ENCODE results near the gene CELSR2.

CELSR2 gene

DNA sequence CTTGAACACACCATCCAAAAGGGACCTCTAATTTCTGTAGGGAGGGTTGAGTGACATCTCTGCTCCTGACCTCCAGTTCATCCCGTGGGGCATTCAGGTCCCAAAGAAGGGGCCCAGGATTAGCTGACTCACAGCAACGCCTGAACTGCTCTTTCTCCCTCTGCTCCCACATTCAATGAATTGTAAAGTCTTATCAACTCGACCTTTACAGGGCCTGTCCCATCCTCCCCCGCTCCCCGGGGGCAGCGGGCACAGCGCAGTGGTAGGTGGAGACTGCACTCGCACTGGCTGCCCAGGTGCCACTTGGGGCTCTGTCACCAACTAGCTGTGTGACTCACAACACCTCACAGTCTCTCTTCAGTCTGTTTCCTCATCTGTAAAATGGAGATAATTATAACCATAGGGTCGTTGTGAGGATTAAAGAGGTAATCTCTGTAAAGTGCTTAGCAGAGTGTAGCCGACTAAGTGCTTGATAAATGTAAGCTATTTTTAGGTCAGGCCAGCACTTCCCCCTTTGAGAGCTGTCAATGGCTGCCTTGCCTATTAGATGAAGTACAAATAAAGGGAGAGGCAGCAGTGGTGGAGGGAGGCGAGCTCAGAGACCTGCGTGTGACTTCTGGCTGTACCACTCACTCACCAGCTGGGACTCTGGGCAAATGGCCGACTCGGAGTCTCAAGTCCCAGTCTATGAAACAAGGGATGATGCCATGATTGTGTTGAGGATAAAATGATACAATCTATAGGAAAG is 58.1 kb downstream of the CELSR2 start:
- DNase-seq, result no peak

DNA sequence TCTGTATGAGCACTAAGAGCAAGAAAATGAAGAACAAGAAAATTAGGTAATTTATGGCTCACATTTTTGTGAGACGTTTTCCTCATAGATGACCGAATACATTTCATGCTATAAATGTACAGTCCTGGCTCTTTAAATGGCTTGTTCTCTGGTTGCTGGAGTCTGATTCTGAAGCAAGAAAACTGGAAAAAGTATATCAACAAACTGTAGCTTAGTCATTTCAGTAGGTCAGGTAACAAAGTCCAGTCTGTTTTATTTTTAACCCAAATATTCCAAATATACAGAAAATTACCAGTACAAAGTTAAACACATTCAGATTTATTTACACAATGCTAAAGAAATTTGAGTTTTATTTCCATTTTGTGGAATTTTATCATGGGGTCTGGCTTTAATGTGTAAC is 60.0 kb downstream of the CELSR2 start:
- no peak for DNase-seq

DNA sequence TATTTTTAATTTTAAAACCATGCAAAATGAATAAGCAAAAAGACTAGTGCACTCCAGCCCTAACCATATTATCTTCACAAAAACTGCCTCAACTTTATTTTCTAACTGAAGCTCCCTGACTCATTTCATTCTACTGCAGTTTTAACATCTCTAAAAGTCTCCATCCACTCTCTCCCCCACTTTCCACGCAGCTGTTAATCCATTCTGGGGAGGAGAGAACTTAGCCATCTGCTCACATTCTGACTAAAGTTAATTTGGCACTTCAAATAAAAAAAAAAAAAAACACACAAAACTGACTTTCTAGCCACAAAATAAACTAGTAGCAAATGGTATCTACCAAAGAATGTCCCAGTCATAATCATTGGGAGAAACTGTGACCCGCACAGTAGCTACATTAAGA is 62.9 kb downstream of the CELSR2 start:
- DNase-seq, result no peak

DNA sequence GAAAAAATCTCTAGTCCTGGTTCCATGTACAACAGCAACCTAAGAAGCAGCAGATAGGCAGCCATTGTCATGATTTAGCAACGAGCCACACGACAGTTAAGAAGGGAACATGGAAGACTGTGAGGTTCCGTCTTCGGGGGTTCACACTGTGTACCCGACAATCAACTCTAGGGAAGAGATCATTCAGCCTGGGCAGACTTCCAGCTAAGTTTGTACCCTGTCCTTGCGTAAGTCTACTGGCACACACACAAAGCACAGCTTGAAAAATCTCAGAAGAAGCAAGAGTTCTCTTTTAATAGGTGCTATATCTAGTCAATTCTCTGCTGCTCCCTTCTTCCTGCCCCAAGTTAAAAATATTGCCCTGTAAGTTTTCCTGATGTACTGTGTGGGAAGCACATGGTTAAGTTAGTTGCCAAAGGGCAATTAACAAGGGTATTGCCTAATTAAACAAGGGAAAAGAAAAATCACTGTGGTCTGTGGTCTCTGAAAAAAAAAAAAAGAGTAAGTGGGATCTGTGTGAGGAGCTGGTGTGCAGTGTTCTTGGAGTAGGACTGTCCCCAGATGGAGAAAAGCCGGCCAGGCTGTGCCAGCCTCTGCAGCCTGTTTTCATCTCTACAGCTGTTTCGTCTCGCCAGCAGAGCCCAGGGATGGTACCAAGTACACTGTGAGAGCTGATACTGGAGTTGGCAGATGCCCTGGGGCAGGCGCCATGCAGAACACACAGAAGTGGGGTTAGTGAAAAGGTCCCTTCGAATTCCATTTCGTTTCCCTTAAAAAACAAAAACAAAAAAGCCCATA is 63.8 kb downstream of the CELSR2 start:
- no peak for DNase-seq

DNA sequence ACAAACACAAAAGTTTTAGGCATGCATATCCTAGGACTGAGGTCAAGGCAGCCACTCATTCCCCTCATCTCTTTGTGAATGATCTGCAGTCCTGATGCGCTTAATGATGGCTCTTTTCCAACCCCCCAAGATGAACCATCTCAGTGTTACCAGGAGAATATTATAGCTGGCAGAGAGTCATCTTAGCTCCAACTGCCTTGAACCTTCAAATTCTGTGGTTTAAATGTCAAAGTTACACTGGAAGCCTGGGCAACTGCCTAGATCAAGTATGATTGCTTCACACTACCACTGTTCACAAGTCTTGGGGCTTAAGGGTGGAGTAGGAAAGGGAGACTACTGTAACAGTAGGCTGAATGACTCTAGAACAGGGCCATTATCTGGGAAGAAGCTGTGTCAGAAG is 65.5 kb downstream of the CELSR2 start:
- DNase-seq, result no peak

DNA sequence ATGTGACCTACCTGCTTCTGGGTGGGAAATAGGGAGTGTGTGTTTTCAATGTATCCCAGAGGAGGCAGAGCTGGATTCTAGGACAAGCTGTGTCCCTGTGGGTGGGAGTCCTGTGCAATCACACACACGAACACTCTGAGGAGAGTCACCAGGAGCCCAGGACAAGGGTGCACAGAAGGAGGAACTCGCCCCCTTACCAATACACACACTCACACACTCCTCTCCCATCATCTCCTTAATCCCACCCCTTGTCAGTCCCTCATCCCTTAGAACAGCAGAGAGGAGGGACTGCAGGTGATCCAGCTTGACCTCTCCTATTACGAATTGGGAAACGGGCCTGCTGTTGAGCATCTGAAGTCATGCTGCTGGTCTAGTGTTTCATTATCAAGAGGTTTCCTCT is 65.9 kb downstream of the CELSR2 start:
- no peak for DNase-seq

DNA sequence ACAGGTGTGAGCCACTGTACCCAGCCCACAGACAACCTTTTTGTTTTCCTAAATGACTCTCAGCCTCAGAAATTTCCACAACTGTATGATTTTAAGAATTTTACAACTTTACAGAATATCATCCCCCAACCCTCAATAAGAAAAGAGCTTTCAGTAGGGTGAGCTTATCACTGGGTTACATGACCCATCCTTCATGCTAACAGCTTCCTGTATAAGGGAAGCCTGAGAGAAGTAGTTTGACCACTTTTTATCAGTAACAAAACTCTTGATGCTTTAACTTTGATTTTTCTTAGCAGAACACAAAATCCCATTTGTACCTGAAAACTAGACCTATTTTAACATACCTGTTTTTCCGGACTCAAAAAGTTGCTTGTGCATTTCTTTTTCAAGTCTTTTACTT is 67.2 kb downstream of the CELSR2 start:
- no peak for DNase-seq

DNA sequence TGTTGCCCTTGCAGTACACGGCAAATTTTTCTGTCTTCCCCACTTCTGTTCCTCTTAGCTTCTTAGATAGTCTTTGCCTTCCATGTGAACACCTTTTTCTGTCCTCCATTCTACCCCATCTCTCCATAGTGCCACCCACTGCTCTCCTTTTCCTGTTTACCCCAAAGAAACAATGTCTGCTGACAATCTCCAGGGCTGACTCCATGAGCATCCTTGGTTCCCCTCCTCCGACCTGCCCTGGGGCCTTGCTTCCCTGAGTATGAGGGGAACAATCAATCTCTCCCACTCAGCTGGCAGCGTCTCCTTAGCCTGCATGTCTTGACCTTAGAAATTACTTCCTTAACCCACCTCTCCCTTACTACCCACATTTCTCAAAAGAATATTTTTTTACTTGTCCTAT is 69.8 kb downstream of the CELSR2 start:
- DNase-seq, result no peak

DNA sequence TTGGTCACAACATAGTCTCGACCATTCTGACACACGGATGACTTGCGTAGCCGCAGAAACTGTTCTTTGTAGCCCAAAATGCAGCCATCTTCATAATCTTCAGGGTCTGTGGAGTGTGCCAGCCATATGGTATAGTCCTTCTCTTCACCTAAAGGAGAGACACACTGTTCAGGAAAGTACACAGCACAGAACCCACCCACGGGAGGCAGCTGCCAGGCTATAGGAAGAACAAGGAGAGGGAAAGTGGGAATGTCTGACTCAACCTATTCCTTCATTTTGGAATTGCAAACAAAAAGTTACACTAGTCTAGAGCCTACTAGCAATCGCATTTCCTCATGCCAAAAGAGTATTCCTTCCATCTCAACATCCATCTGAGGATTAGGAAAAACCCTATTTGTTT is 73.6 kb downstream of the CELSR2 start:
- no peak for DNase-seq
